ENCODE measurements around the gene LCP2. TPM values are rescaled to one million over a fixed set of nuclear protein-coding genes. Genes with fewer than 3 reads are reported as not detected.

LCP2 gene
- total and polyA plus RNA-seq, 2 donors (not counting 3 experiments of a cell fraction or from before 2014, with no cell fraction given) = not detected

DNA sequence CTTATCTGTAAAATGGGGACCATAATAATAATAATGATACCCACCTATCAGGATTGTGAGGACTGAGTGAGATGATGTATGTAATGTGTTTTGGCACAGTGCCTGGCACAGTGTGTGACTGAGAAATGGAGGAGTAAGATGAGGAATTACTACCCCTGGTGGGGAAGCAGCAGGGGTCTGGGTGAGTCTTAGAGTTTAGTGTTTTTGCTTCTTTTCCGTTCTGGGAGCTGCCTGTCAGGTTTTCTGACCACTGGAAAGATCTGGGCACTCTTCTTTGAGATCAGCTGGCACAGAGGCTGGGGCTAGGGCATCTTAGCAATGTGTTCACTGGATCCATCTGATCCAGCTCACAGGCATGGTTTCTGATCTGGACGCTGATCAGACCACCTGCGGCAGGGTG is 8.5 kb downstream of the LCP2 start:
- Histone ChIP-seq H3K27ac (ENCODE audit: insufficient read depth, low read depth, low read length) (no peak overlapping the region), H3K4me3 (replicated peaks in 1 of 3; ENCODE audit: insufficient read depth in 1 of 3, low read depth in 1 of 3, low read length in 3 of 3) (no peak overlapping the region), H3K36me3 (ENCODE audit: control insufficient read depth in 2 of 2, extremely low read depth in 1 of 2, insufficient read depth in 2 of 2, low read length in 2 of 2) (no peaks in the 10 kb centered on the region), H3K9me3 (replicated peaks; ENCODE audit: control insufficient read depth, insufficient read depth, low read length) (no peaks in the 10 kb centered on the region), H2AFZ (ENCODE audit: low read depth, low read length) (no peak overlapping the region), H4K20me1 (replicated peaks; ENCODE audit: control insufficient read depth, extremely low read depth, insufficient read depth, low read length) (no peaks in the 10 kb centered on the region), H3K9me1 (replicated peaks; ENCODE audit: control insufficient read depth, extremely low read depth, insufficient read depth, low read length) (no peaks in the 10 kb centered on the region), H3K4me2 (ENCODE audit: insufficient read depth, low read length) (no peak overlapping the region), H3K79me2 (ENCODE audit: control insufficient read depth, insufficient read depth, low read length) (no peaks in the 10 kb centered on the region), H3K4me1 (ENCODE audit: control insufficient read depth, extremely low read depth, insufficient read depth, low read length) (no peaks in the 10 kb centered on the region), H3K27me3 (ENCODE audit: control insufficient read depth in 2 of 2, insufficient read depth in 2 of 2, low read length in 2 of 2) (peaks cover 3 to 9% of the 10 kb centered on the region in 2 experiments), H3K9ac (replicated peaks; ENCODE audit: extremely low read depth, insufficient read depth, low read length) (no peak overlapping the region)
- TF ChIP-seq FOS (IDR thresholded peaks at IDR 0.05; ENCODE audit: borderline replicate concordance, insufficient read depth, low read length) = no peak
- no peak for TF ChIP-seq EZH2 (IDR thresholded peaks at IDR 0.05; ENCODE audit: borderline replicate concordance, low read depth, low read length, severe bottlenecking)
- TF ChIP-seq, protein P1, sequence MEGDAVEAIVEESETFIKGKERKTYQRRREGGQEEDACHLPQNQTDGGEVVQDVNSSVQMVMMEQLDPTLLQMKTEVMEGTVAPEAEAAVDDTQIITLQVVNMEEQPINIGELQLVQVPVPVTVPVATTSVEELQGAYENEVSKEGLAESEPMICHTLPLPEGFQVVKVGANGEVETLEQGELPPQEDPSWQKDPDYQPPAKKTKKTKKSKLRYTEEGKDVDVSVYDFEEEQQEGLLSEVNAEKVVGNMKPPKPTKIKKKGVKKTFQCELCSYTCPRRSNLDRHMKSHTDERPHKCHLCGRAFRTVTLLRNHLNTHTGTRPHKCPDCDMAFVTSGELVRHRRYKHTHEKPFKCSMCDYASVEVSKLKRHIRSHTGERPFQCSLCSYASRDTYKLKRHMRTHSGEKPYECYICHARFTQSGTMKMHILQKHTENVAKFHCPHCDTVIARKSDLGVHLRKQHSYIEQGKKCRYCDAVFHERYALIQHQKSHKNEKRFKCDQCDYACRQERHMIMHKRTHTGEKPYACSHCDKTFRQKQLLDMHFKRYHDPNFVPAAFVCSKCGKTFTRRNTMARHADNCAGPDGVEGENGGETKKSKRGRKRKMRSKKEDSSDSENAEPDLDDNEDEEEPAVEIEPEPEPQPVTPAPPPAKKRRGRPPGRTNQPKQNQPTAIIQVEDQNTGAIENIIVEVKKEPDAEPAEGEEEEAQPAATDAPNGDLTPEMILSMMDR (IDR thresholded peaks at IDR 0.05; ENCODE audit: extremely low read depth in 1 of 2, insufficient read depth in 1 of 2, low read depth in 1 of 2, low read length in 2 of 2) = no peak
- no peak for FAIRE-seq
- POLR2A ChIA-PET = no interaction called here
- CTCF ChIA-PET = interaction anchor here (0.7 kb wide), 1 partner anchor 14 kb away, joined by 4 read pairs; no protein-coding TSS in a partner anchor
- dilution Hi-C loops (cut with MboI; ENCODE audit: extremely low pct_ligation_motif_present, low sequenced_read_pairs) (no loop called here), intact Hi-C loops (cut with micrococcal nuclease) (no loop called here)
- DNase-seq (ENCODE audit: low read depth, low spot score) = no peak
- no TSS peak for BruUV-seq (replicated peaks)

DNA sequence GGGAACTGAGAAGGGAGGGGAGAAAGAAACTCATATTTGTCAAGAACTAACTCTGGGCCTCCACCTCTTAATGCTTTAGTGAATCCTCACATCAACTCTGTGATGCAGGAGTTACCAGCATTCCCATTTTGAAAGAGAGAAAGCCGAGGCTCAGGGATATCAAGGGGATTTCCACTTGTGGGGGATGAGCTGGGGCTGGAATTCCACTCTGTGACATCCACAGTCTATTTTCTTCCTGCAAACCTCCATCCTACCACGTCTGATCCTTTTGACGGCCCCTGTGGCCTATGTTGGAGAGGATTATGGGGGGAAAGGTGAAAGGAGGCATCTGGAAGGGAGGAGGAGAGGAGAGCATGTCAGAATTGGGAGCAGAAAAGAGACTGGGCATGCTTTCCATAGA is 9.0 kb downstream of the LCP2 start:
- TF ChIP-seq JUN (IDR thresholded peaks at IDR 0.05; ENCODE audit: borderline replicate concordance, insufficient read depth, insufficient read length, low read depth) (no peak), FOS (IDR thresholded peaks at IDR 0.05; ENCODE audit: borderline replicate concordance, insufficient read depth, low read length) (no peak), GATA2 (IDR thresholded peaks at IDR 0.05; ENCODE audit: insufficient read depth, insufficient read length, low read depth, low read length) (no peak), MYC (IDR thresholded peaks at IDR 0.05; ENCODE audit: low read depth, low read length) (no peak), EZH2 (IDR thresholded peaks at IDR 0.05; ENCODE audit: borderline replicate concordance, low read depth, low read length, severe bottlenecking) (no peak), POLR2AphosphoS5 (IDR thresholded peaks at IDR 0.05; ENCODE audit: insufficient read depth, low read depth, low read length) (no peak), POLR2A (IDR thresholded peaks at IDR 0.05; ENCODE audit: low read depth, low read length) (no peak)
- TF ChIP-seq, protein P1 (IDR thresholded peaks at IDR 0.05; ENCODE audit: extremely low read depth in 1 of 2, insufficient read depth in 1 of 2, low read depth in 1 of 2, low read length in 2 of 2) = no peak
- TF ChIP-seq, protein P2, sequence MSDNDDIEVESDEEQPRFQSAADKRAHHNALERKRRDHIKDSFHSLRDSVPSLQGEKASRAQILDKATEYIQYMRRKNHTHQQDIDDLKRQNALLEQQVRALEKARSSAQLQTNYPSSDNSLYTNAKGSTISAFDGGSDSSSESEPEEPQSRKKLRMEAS (IDR thresholded peaks at IDR 0.05; ENCODE audit: insufficient read depth, insufficient read length) = no peak
- H3K4me3 ChIP-seq (replicated peaks in 1 of 3; ENCODE audit: insufficient read depth in 1 of 3, low read depth in 1 of 3, low read length in 3 of 3) = no peak overlapping the region
- H3K9me1 ChIP-seq (replicated peaks; ENCODE audit: control insufficient read depth, extremely low read depth, insufficient read depth, low read length) = no peaks in the 10 kb centered on the region
- ChIA-PET POLR2A (no interaction called here), CTCF (no interaction called here)
- H3K4me2 ChIP-seq (ENCODE audit: insufficient read depth, low read length) = no peak overlapping the region
- no peaks in the 10 kb centered on the region for H3K4me1 ChIP-seq (ENCODE audit: control insufficient read depth, extremely low read depth, insufficient read depth, low read length)
- H3K9me3 ChIP-seq (replicated peaks; ENCODE audit: control insufficient read depth, insufficient read depth, low read length) = no peaks in the 10 kb centered on the region
- H3K27ac ChIP-seq (ENCODE audit: insufficient read depth, low read depth, low read length) = no peak overlapping the region
- no peaks in the 10 kb centered on the region for H4K20me1 ChIP-seq (replicated peaks; ENCODE audit: control insufficient read depth, extremely low read depth, insufficient read depth, low read length)
- H3K27me3 ChIP-seq (ENCODE audit: control insufficient read depth in 2 of 2, insufficient read depth in 2 of 2, low read length in 2 of 2) = peaks cover 4 to 9% of the 10 kb centered on the region in 2 experiments
- FAIRE-seq = no peak
- no peaks in the 10 kb centered on the region for H3K36me3 ChIP-seq (ENCODE audit: control insufficient read depth in 2 of 2, extremely low read depth in 1 of 2, insufficient read depth in 2 of 2, low read length in 2 of 2)
- no peak overlapping the region for H2AFZ ChIP-seq (ENCODE audit: low read depth, low read length)
- no peak for DNase-seq (ENCODE audit: low read depth, low spot score)
- H3K9ac ChIP-seq (replicated peaks; ENCODE audit: extremely low read depth, insufficient read depth, low read length) = no peak overlapping the region
- no peaks in the 10 kb centered on the region for H3K79me2 ChIP-seq (ENCODE audit: control insufficient read depth, insufficient read depth, low read length)
- dilution Hi-C loops (cut with MboI; ENCODE audit: extremely low pct_ligation_motif_present, low sequenced_read_pairs) (no loop called here), intact Hi-C loops (cut with micrococcal nuclease) (no loop called here)
- no TSS peak for BruUV-seq (replicated peaks)

Measured in endothelial cell of umbilical vein (primary cell).